HG03280 (cell line): ENCODE results near the gene DPYD.
"Not testable (repeated sequence)": the region's sequence is repeated elsewhere in the genome, so short reads cannot be mapped to it uniquely, and the experiment has no call there.

Experiments
- ATAC-seq: cut with Tn5 transposase; IDR thresholded peaks from one replicate; pipeline ENCODE4 v1.9.1; 2021; ENCODE audit warnings: mild to moderate bottlenecking, moderate library complexity; ENCODE audit not compliant: unreplicated experiment

DPYD gene

DNA sequence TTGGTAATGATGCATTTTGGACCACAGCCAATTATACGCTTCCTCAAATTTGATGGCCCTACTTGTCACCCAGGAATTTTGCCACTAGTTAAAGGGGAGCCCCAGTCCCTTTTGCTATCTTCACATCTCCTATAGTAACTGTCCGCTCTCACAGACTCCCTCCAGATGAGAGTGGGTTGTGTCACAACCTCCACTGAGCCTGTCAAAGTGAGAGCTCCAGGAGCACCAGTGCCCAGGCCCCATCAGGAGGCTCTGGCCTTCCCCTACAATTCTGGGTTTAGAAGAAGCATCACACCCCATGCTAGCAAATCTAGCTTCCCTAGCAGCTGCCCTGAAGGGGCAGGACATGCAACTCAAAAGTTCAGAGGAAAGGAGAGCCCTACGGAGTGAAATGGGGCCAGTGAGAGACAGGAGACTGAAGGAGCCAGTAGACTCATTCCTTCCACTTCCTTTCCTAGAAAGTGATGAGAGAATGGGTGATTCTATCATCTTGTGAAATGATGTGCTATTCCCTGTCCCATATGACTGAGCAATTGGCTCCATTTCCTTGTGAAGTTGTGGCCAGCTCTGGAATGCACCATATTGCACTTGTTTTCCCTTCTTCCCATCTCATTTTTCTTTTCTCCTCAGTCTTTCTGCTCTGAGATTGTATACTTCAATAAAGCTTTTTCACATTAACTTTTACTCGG is 541.3 kb downstream of the DPYD start:
- ATAC-seq: no peak

DNA sequence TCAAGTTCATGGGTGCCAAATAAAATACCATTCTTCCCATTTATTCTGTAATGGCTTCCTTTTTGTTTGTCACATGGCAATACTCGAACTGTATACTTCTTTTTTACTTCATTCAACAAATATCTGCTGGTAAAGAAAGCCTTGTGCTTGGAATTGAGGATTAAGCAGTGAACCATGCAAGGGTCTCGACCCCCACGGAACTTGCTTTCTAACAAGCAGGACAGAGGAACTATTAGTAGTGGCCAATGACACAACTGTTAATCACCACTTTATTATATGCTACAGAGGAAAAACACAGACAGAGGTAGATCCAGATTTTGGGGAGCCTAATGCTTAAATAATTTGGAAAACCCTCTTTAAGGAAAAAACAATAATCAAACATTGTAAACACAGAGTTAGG is 542.2 kb downstream of the DPYD start:
- no peak for ATAC-seq

DNA sequence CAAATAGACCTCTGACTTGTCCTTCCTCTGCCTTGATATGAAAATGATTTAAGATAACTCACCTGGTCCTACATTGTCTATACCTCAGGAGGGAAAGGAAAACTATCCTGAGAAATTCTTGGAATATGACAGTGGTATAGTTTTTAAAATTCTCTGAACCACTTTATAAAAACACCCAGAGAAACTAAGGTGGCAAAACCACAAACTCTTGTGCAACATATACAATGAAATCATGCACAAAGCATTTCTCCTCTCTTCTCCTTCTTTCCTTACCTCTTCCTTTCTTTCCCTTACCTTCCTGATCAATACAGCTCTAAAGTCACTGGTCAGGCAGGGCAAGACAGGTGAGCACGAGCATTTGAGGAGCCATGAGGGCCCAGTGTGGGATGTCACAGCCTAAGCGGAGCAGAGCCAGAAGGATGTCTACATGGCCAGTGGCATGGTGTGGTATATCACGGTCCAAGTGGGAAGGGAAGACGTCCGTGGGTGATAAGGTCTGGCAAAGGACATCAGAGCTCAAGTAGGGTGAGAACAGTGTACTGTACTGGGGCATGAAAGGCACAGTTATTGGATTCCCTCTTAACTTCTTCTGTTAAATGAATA is 543.3 kb downstream of the DPYD start:
- no peak for ATAC-seq

DNA sequence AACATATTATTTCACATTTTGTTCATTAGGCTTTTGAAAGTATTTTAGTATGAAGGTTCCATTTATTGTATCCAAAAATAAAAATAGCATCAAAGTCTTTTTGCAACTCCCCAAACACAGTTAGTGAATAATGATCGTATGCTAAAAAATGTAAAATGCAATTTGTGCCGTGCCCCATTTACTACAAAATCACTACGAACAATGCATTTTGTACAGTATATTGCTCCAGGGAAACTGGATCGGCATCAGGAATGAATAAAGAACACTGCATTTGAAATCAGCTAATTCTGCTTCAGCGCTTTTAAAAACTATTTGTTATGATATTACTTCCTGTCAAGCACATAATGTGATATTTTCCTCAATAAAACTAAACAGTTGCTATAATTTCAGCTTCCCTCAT is 547.8 kb downstream of the DPYD start:
- no peak for ATAC-seq

DNA sequence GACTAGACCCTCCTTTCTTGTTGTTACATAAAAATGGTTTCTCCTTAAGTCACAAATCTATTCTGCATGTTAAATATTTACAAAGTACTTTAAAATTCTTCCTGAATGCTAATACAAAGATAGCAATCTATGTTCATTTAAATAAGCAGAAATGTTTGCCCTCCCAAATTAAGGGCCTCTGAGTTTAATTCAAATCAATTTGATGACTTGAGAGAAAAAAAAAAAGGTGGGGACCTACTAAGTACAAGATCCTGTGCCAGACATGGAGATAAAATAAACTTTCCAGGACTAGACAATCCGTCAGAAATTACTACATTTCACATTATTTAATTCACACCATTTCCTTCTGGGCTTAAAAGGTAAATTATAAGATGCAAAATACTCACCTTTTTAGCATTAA is 548.3 kb downstream of the DPYD start:
- no peak for ATAC-seq

DNA sequence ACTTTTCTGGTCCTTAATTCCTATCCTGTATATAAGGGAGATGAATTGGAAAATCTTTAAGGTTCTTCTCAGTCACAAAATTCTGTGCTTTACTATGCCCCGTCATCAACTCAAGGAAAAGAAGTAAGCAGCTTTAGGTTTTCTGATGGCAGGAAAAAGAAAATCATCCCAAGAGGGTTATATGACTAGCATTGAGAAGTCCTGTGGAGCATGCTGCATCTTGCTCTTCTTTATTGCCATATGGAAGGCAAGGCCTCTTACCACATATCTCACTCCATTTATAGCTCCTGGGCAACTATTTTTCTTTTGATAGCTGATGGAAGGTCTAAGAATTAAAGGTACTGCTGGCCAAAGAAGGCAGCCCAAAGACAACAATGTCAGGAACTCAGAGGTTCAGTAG is 552.5 kb downstream of the DPYD start:
- ATAC-seq: no peak

DNA sequence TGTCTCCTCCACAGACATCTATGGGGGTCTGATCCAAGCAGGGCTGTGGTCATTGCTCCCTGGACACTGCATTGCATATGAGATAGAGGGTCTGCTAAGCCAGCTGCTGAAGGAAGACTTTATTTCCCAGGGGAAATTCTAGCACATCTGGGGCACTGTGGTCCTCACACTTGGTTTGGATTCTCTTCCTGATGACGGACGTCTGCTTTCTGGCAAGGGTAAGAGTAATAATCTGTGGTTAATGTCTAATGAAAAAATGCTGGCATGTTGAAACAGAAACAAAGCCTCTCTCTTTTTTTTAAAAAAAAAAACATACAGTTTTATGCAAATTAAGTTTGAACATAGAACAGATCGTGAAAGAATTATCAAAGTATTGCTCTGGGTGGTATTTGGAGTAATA is 553.9 kb downstream of the DPYD start:
- no peak for ATAC-seq

DNA sequence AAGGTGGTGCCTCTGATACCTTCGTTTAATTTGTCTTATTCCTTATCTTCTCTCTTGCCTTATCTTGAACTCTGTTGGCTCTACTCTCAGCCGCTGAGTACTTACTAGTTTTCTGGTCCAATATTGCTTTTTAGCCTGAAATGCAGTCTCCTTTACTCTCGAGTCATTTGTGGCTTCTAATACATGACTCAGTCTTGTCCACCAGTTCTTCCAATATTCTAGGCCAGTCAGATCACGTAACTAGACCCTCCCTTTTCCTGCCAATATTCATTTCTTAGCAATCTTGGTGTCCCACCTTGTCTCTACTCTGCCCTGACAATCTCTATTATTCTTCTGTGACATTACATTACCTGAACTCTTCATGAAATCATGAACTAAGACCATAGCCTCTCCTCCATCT is 555.8 kb downstream of the DPYD start:
- no peak for ATAC-seq

DNA sequence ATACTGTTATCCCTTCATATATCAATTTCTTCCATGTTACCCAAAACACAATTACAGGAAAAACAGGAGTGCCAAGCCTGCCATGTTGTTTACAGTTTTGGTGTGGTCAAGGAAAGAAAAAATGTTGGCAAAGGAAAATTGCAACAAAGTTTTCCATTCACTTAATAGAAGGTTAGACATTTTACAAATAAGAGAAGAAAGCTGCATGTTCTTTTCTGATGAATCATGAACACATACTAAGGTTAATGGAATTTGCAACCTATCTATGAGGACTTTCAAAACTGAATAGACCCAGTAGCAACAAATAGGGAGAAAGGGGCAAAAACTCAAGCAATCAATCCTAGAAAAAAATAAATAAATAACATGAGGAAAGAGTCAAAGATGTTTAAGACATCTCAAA is 556.7 kb downstream of the DPYD start:
- no peak for ATAC-seq

DNA sequence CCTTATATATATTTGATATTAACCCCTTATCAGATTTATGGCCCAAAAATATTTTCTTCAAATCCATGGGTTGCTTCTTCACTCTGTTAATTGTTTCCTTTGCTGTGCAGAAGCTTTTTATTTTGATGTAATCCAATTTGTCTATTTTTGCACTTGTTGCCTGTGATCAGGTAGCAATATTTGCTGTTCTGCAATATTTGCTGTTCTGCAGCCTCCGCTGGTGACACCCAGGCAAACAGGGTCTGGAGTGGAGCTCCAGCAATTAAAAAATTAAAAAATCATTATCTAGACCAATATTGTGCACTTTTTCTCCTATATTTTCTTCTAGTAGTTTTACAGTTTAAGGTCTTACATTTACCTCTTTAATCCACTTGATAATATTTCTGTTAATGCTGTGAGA is 564.5 kb downstream of the DPYD start:
- ATAC-seq: no peak

DNA sequence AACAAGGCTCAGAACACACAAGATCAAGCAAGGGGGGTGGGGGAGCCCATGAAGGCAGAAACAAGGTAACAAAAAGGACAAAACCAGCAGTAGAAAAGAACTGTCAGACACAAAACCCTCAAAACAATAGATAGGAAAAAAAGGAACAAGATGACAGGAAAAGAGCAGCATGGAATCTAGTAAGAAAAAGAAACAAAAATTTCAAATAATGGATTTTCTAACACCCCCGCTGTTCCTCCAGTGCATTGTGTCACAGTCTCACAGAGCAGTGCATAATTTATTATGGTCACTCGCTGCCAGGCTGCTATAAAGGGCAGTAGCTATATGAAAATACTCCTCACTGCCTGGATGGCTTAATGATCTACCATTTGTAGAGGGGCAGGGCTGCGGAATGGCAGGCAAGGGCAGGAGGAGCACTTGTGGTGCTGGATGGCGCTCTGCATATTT is 567.9 kb downstream of the DPYD start:
- no peak for ATAC-seq

DNA sequence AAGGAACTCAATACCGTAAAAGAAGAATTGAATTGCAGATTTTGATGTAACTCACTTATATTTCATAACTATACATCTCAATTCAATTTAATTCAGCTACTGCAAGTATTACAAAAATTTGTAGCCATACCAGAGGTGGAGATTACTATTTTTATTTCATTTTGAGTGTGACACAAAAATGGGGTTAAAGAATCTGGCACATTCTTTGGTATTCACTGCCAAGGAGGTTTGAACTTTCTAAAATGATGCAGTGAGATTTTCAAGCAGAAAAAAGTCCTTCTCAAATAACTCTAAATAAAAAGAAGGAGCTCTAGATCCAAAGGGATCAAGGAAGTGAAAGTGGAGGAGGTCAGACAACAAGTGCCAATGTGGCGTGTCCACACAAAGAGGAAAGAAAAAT is 569.0 kb downstream of the DPYD start:
- ATAC-seq: no peak

DNA sequence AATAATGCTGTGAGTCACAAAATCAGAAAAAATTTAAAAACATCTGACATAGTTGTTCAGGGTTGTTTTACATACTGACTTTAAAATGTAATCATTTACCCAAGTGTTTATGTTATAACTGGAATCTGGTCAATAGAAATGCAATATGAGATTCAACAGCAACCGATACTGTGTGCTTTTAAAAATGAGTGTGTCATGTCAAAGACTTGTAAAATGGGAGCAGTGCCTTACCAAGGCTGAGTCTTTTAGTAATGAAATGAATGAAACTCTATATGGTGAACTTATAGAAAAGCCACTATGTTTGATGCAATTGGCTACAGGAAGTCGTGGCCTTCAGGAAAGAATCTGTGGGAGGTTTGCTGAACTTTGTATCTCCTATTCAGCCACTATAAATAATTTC is 570.2 kb downstream of the DPYD start:
- ATAC-seq: no peak

DNA sequence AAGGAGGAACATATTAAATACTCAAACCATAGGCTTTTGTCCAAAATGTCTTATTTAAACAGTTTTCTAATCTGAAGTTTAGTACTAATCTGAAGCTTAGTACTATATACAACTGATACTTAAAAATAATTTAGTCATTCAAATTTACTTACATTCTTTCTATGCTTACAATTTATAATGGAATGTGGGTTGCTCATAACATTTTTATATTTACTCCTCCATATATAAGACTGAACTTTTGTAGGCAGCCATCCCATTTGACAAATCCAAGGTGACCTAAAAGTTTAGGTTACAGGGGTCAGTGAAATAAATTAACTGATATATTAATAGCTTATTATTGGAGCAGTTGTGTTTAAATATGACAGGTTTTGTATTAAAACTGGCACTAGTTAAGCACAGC is 570.6 kb downstream of the DPYD start:
- no peak for ATAC-seq

DNA sequence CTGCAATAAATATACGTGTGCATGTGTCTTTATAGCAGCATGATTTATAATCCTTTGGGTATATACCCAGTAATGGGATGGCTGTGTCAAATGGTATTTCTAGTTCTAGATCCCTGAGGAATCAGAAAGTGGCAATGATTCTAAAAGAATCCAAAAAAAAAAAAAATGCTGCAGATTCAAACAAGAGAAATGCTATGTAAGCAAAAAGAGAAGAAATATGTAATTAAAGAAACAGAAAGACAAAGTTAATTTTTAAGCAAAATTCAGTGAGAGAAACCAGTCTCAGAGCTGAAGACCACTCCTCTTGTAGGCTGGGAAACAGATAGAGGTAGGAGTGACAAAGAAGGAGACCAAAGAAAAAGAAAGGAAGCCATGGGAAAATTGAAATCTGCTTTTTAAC is 571.0 kb downstream of the DPYD start:
- ATAC-seq: not testable (repeated sequence)

DNA sequence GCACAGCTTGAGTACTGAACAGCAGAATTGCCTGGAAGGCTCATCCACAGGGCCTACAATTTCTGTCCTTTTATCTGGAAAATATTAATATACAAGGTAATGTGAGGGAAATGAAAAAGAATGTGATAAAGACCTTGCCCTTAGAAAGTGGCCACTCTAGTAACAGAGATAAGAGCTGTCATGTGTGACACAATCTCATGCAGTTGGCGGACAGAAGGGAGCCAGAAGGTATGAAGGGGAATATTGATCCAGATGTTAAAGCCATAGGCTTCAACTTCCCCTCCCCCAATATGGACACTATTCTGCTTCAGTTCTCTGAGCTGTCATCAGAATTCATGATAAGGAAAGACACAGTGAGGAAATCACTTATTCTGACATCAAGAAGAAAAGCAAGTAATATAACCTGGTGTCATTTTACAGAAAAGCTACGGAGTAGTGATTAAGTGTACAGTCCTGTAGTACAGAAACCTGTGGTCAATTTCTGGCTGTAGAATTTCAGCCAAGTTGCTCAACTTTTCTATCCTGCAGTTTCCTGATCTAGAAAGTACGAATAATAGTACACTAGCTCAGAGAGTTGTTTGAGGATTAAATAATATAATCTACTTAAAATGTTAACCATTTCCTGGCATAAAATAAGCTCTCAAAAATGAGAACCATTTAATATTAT is 572.1 kb downstream of the DPYD start:
- ATAC-seq: no peak

DNA sequence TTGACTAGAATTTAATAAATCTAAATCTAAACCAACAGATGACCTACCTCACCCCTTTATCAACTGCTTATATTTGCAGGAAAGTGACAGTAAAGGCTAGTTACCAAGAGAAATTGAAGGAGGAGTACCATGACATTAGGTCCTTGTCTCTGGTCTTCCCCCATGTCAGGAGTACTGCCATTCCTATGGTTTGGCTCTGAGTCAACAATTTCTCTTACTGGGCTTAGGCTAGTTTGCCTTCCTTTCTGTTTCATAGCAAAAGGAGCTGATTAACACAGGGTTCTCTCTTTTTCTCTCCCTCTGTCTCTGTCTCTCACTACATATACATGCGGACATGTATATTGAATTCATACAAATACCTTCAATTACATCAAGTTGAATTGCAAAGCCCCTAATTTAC is 579.9 kb downstream of the DPYD start:
- ATAC-seq: no peak

DNA sequence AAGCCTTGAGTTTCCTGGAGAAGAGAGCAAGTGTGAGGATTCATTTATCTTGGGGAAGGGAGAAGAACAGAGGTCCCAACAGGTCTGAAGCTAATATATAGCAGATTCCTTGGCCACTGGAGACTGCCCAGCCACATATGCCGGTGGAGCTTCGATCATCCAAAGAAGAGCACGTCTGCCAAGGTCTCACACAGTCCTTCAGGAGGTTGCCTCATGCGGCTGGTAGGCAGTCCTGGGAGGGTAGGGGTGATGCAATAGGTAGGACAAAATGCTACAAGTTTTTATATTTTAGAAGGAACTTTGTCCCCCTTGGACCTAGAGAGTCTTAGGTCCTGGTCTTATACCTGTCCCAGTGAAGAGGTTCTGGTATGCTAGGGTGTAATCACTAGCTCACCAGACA is 582.5 kb downstream of the DPYD start:
- no peak for ATAC-seq

DNA sequence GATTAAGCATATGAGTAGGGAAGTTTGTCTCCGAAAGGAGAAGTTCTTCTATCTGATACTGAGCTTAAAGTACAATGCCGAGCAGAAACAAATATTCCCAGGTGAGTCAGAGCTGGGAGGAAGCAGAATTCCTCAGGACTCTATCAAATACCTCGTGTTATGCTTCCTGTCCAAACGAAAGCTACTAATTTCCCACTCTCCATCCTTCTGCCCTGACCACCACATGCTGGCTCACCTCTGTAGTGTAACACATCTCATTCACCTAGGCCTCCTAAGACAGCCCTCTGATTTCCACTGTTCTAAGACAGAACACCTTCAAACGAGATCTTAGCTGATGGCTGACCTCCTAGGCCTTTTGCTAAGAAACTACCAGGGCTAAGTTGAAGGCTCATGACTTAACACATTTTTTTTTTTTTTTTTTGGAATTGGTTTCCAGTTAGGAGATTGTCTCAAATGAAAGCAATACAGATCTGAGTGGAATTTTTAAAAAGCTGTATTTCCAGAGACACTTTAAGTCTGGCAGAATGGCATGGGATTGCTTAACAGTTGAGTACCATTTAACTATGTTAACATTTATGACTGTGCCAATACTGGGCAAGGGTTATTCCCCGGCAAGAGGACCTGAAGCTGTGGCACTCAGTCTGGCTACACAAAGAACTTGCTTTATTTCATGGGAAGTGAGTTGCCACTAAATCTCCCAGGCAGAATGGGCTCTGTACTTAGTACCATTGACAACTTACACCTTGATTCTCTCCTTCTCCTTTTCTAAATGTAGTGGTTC is 583.4 kb downstream of the DPYD start:
- no peak for ATAC-seq

DNA sequence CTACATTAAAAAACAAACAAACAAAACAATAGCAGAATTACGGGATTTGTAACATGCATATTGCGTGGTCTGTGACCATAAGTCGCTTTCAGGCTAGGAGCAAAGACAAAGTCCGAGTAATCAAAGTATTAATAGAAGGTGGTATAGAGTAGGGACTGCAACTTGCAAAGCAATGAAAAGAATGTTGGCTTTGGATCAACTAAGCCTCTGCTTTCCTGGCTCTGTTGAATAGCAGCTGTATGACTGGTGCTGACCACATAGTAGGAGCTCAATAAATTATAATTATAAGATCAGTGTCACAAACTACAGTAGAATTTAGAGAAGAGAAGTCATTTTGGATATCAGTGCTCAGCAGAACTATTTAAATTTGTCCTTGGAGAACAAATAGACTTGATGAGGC is 586.4 kb downstream of the DPYD start:
- no peak for ATAC-seq

DNA sequence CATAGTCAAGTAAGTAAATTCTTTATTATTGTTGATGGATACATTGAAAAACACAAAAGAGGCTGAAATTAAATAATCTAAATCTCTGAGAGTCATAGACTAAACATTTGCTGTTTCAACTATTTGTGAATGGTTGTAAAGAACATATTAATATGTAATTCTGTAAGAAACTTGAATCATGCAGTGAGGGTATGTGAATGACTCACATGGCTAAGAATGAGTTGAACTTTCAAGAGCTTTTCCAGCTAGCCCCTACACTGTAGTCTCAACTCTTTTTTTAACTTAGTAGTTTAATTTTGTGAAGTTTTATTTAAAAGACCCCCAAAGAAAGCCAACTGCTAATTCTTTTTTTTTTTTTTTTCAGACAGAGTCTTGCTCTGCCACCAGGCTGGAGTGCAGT is 588.1 kb downstream of the DPYD start:
- ATAC-seq: no peak

DNA sequence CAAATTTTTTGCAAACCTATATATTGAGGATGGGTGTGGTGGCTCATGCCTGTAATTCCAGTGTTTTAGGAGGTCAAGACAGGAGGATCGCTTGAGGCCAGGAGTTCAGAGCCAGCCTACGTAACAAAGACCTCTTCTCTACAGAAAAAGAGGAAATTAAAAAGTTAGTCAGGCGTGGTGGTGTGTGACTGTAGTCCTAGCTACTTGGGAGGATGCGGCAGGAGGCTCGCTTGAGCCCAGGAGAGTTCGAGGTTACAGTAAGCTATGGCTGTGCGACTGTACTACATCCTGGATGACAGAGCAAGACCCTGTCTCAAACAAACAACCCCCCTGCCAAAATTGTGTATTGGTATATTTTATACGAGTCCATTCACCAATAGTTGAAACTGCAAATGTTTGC is 589.7 kb downstream of the DPYD start:
- ATAC-seq: no peak
